GM18508 (cell line): ENCODE data around the gene FLRT1.

ENCODE experiments used
- ATAC-seq: cut with Tn5 transposase; IDR thresholded peaks from one replicate; pipeline ENCODE4 v1.9.1; 2021; ENCODE audit warnings: moderate number of reproducible peaks; ENCODE audit not compliant: insufficient read depth, unreplicated experiment

The FLRT1 gene

DNA sequence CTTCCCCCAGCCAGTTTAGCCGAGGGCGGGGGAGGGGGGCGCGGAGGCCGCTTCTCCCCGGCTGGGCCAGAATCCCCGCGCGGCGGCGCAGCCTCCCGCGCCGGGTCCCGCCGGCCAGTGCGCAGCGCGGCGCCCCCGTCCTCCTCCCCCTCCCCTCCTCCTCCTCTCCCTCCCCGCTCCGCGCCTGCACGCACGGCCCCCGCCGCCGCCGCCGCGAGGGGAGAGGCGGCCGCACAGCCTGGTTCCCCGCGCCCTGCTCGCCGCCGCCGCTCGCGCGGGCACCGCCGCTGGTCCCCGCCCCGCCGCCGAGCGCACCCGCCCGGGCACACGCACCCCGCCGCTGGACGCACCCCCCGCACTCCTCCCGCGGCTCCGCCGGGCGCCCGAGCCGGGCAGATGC is at the start of gene FLRT1:
TSS of gene FLRT1 (plus strand) at position 356 of the 400 bp plus-strand sequence. CDS start 80,337 bp downstream, outside the sequence.
- no peak for ATAC-seq

DNA sequence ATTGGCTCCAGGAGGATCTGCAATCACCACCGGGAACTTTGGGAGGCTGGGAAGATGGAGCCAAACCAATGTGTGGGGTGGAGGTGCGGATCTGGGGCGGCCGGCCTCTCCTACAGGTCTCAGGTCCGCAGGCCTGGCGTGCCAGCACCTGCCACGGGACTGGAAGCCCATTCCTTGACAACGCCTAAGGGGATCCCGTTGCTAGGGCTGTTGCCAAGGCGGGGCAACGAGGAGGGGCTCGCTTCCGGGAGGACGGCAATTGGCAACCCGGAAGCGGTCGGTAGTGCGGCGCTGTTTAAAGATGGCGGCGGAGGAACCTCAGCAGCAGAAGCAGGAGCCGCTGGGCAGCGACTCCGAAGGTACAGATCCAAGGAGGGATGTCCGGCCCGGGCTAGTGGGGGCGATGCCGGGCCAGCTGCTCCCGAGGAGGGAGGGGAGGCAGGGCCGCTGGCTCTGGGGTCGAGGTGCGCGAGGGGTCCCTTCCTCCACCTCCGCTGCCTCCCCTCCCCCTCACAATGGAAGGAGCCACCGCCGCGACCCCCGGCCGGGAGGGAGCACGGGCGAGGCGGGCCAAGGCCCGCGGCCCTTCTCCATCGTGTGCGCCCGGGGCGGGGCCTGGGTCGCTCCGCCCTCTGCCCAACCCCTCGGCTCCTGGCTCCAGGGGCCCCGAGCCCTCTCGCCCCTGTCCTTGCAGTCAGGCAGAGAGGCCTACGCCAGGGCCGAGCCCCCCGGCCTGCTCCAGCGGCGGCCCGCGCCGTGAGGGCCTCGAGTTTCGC is 49.4 kb upstream of the FLRT1 start, which contains the start of gene OTUB1:
TSS of gene OTUB1 (plus strand) at position 283 of the 776 bp plus-strand sequence. CDS start at position 302, 19 bp downstream.
- ATAC-seq = no peak

- no peak for ATAC-seq
These were observed 48.7 kb upstream of the FLRT1 start for GRCh38 chr11:63986932-63987513.

- ATAC-seq = no peak
These were observed 44.2 kb upstream of the FLRT1 start for GRCh38 chr11:63991558-63991957.

DNA sequence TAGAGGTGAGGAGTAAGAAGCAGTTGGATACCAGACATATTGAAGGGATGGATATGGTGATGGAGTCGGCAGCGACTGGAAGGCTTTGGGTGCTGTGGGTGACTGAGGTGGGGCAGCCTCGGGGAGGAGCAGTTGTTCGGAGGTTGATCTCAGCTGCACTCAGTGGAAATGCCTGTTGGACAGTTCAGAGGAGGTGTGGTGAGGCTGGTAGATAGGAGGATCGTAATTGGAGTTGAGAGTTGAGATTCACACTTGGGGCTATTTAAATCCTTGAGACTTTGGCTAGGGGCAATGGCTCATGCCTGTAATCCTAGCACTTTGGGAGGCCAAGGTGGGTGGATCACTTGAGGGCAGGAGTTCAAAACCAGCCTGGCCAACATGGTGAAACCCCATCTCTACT is 42.6 kb upstream of the FLRT1 start:
- ATAC-seq = no peak

GRCh38 chr11:63993993-63994392 is 41.7 kb upstream of the FLRT1 start:
- ATAC-seq = no peak

DNA sequence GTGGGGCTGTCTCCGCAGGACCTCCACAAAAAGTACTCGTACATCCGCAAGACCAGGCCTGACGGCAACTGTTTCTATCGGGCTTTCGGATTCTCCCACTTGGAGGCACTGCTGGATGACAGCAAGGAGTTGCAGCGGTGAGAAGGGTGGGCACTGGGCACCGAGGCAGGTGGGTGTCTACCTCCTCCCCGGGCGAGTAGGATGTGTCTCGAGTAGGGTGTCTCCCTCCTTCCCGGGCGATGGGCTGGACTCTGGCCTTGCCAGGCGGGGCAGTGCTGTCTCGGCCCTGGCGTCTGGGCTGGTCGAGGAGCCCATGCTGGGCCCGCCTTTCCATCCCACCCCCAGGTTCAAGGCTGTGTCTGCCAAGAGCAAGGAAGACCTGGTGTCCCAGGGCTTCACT is 39.2 kb upstream of the FLRT1 start:
- no peak for ATAC-seq

GRCh38 chr11:63997104-63997700 is 38.5 kb upstream of the FLRT1 start:
- no peak for ATAC-seq

GRCh38 chr11:63997801-63998337 is 37.9 kb upstream of the FLRT1 start:
- no peak for ATAC-seq

DNA sequence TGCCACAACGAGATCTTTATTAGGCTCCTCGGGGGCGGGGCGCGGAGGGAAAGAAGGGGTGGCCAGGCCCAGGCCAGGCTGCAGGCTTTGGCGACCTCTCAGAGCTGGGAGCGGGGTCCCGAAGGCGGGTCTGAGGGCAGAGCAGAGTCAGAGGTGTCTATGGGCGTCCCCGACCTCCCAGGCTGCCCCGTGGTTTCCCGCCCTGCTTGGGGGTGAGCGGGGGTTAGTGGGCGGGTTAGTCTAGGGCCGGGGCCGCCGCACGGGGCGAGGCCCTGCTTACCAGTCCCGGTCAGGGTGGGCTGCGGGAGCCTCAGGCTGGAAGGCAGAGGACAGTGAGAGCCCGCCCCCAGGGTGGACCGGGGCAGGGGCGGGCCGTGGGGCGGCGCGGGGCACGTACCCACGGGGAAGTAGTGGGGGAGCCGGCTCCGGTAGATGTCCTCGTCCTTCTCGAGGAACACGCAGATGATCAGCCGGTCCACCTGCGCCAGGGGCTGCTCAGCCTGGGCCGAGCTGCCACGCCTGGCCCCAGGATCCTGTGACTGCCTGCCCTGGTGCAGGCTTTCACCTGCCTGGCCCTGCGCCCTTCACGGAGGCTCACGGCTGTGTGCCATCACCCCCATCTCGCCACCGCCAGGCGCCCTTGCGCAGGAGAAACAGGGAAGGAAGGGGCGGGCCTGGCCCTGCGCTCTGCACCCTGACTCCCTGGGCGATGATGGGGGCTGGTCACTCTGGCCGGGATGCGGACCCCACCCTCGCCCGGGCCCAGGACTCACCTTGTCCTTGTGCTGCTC is 37.0 kb upstream of the FLRT1 start:
- ATAC-seq = no peak

GRCh38 chr11:63999349-64000025 is 36.2 kb upstream of the FLRT1 start:
- no peak for ATAC-seq

DNA sequence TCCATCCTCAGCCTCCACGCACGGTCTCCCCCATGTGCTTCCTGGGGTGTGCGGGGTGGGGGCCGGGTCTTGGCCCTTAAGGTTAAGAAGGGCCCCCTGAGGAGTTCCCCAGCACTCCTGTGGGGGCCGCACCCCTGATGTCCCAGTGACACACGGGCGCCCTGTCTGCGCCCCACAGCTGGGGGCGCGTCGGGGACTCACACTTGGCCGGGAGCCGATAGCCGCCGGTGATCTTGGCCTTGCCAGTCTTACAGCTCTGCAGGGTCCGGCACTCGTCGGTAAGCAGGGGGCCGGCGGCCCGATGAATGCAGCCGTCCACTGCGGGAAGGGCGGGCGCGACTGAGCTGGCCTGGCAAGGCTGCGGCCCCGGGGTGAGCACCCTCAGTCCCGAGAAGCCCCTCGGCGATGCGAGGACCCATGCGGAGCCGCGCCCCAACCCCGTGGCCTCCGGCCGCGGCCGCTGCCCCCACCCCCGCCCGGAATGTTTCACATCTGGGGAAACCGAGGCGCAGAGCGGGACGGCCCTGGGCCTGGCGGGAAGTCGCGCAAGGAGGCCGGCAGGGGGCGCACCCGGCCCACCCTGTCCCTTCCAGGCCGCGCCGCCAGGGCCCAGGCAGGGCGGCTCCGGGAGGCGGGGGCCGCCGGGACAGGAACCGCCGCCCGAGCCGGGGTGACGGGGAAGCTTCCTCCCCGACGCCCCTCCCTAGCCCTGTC is 35.5 kb upstream of the FLRT1 start:
- no peak for ATAC-seq

DNA sequence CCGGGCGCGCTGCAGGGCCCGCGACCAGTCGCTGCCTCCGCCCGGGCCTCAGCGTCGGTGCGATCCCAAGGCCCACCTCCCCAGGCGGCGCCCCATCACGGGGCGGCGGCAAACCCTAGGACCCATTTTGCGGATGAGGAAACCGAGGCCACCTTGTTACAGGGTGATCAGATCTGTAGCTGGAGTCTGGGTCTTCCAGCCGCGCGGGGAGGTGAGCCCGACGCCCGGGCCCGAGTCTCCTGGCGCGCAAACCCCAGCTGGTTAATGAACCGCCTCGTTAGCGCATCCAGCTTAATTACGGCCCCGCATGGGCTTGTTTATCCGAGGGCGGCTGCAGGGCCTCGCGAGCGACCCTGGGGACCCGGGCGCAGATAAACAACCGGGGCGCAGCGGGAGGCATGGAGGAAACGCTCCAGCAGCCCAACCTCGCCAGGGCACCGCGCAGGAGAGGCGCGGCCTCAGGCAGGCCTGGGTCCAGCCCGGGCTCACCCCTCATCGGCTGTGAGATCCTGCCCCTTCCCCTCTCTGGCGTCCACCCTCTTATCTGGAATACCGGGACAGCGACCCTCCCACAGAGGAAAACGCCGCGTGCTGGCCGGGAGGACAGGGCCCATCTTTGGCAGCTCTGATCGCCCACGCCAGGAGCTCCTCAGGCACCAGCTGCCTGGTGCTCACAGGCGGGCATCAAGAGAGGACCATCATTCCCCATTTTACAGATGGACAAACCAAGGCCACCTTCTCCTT is 34.8 kb upstream of the FLRT1 start:
- no peak for ATAC-seq

- ATAC-seq = no peak
These were observed 34.0 kb upstream of the FLRT1 start for GRCh38 chr11:64001484-64002420.

- no peak for ATAC-seq
These were observed 31.7 kb upstream of the FLRT1 start for GRCh38 chr11:64003807-64004589.

- no peak for ATAC-seq
These were observed 31.1 kb upstream of the FLRT1 start for GRCh38 chr11:64004590-64004984.

GRCh38 chr11:64005691-64006090 is 30.0 kb upstream of the FLRT1 start:
- no peak for ATAC-seq
